ELF-1 (cell line): Measurements from ENCODE around the gene TRIP12.
"Not testable (repeated sequence)": the region's sequence is repeated elsewhere in the genome, so short reads cannot be mapped to it uniquely, and the experiment has no call there.

ENCODE experiments used
- DNase-seq: peaks from one replicate; pipeline ENCODE4 v3.0.0-alpha.2; 2016; ENCODE audit warnings: low read depth, low spot score

The TRIP12 gene

GRCh38 chr2:229874647-229875046 lies 47.2 kb downstream of the TRIP12 start:
- DNase-seq = no peak

GRCh38 chr2:229873123-229873581 lies 48.7 kb downstream of the TRIP12 start:
- DNase-seq = no peak

DNA sequence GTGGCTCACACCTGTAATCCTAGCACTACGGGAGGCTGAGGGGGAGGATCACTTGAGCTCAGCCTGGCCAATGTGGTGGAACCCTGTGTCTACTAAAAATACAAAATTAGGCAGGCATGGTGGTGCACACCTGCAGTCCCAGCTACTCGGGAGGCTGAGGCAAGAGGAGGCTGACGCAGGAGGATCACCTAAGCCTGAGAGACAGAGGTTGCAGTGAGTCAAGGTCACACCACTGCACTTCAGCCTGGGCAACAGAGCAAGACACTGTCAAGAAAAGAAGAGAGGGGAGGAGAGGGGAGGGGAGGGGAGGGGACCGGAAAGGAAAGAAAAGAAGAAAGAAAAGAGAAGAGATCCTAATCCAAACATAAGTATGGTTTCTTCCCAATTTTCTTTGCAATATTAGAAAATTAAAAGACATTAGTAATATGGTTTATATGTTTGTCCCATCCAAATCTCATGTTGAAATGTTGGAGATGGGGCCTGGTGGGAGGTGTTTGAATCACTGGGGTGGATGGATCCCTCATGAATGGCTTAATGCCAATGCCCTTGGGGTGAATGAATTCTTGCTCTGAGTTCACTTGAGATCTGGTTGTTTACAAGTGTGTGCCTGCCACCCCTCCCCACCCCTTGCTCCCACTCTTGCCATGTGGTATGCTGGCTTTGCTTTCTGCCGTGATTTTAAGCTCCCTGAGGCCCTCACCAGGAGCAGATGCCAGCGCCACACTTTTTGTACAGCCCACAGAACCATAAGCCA lies 50.7 kb downstream of the TRIP12 start:
- DNase-seq = no peak

DNA sequence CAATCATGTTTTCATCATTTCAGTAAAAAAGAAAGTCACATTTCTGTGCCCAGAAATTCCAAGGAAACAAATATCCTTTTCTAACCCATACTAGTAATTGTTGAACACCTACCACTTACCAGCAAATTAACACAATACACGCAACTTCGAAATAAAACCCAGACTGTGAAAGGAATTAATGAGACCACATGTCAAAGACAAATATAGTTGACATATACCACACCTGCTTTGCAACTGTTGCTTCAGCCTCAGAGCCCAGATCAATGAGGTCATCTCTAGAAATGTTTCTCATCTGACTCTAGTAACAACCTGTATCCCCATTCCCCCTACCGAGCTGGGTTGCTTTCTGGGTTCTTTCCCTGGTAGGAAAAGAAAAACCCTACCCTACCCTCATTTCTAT lies 52.6 kb downstream of the TRIP12 start:
- no peak for DNase-seq

- no peak for DNase-seq
Measured at GRCh38 chr2:229868794-229869193, 53.0 kb downstream of the TRIP12 start.

GRCh38 chr2:229865033-229865432 lies 56.8 kb downstream of the TRIP12 start:
- DNase-seq = no peak

GRCh38 chr2:229861431-229861830 lies 60.4 kb downstream of the TRIP12 start:
- DNase-seq = no peak

GRCh38 chr2:229860334-229860733 lies 61.5 kb downstream of the TRIP12 start:
- DNase-seq = no peak

- no peak for DNase-seq
Measured at GRCh38 chr2:229858351-229858750, 63.5 kb downstream of the TRIP12 start.

GRCh38 chr2:229857634-229858033 lies 64.2 kb downstream of the TRIP12 start:
- DNase-seq = no peak

DNA sequence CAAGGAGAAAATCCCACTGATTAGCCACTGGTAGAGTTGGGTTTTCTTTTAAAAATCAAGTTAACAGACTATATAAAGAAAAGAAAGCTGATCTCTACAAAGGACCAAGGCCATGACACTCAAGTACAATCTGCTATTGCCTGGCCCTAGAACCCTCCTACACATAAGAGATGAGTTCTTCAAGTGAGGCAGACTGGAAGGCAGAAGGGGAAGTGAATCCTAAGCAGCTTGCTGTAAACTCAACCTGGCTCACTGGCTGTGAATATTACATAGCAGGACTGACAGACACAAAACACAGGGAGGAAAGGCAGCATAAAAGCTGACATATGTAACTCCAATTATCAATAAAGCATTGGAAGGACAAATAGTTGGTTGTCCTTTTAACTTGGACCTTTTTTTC lies 65.4 kb downstream of the TRIP12 start:
- no peak for DNase-seq

GRCh38 chr2:229855116-229855515 lies 66.7 kb downstream of the TRIP12 start:
- no peak for DNase-seq

DNA sequence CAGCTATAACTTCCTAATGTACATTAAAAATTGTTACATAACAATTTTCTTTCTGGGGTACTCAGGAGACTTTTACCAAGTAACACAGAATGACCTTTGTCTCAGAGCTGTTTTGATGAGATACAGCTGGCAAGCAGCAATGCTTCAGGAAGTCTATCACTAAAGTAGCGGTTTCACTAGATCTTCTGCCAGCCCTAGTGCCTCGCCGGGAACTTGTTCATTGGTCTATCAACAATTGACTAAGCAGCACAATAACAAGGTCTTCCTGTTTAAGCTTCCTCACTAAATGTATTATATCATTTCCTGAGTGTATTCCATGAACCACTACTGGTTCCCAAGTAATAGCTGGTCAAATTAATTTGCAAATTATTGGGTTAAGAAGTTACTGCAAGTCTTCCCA lies 69.2 kb downstream of the TRIP12 start:
- no peak for DNase-seq

GRCh38 chr2:229851870-229852269 lies 69.9 kb downstream of the TRIP12 start:
- no peak for DNase-seq

- DNase-seq = not testable (repeated sequence)
Measured at GRCh38 chr2:229850355-229851275, 71.2 kb downstream of the TRIP12 start.

GRCh38 chr2:229849073-229849472 lies 72.7 kb downstream of the TRIP12 start:
- DNase-seq = no peak

DNA sequence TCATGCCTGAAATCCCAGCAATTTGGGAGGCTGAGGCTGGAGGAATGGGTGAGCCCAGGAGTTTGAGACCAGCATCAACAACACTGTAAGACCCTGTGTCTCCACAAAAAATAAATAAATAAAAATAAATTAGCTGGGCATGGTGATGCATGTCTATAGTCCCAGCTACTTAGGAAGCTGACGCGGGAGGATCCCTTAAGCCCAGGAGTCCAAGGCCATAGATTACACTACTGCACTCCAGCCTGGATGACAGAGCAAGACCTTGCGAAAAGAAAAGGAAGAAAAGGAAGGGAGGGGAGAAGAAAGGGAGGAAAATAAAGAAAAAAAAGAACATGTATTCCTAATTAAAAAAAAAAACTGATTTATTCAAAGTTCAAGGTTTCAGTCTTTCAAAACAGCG lies 78.2 kb downstream of the TRIP12 start:
- DNase-seq = no peak

DNA sequence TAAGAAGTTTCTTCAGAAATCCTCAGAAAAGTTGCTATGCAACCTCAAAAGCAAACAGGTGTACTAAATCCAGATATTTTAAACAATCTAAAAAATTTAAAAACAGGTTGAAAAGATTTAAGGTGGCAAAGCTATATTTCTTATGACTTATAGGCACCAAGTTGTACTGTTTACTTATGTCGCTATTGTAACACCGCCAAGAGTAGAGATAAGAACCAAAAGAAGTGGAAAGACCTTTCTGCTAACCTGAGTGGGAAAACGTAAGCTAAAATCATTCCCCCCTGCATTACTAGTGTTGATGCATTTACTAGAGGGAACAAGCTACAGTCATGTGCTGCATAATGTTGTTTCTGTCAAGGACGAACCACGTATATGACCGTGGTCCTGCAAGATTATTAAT lies 83.1 kb downstream of the TRIP12 start:
- DNase-seq = no peak

GRCh38 chr2:229836847-229837246 lies 85.0 kb downstream of the TRIP12 start:
- no peak for DNase-seq

GRCh38 chr2:229835596-229836283 lies 86.1 kb downstream of the TRIP12 start:
- DNase-seq = no peak

DNA sequence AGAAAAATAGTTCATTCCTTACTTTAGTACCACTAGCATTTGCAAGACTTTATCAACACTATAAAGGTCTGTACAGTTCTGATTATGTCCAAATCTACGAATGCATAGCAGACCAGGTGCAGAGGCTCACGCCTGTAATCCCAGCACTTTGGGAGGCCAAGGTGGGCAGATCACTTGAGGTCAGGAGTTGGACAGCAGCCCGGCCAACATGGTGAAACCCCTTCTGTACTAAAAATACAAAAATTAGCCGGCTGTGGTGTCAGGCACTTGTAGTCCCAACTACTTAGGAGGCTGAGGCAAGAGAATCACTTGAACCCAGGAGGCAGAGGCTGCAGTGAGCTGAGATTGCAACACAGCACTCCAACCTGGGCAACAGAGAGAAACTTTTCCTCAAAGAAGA lies 87.4 kb downstream of the TRIP12 start:
- DNase-seq = not testable (repeated sequence)

DNA sequence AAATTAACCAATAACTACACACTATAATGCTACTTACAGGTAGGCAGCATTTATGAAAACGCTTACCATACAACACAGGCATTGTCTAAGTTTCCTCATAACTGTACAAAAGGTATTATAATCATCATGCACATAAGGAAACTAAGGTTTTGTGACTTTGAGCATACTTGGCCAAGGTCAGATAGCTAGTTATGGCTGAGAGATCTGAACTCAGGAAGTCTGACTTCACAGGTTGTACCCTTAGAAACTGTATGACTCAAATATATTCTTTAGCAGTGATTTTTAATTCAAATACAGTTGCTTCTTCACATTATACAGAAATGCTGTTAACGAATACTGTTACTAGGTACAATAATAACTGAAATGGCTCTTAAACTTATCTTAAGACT lies 89.3 kb downstream of the TRIP12 start:
- no peak for DNase-seq
